GM23248 (cell line): Measurements from ENCODE around the gene OSBPL7.

ENCODE experiments used
- EZH2 ChIP-seq: fragments of 200-600 bp; sonication (generic); IDR thresholded peaks from 2 replicates; pipeline ENCODE4 v1.6.1; 2018; ENCODE audit warnings: antibody characterized with exemption, mild to moderate bottlenecking; ENCODE audit not compliant: insufficient read depth, poor library complexity, severe bottlenecking
- EZH2phosphoT487 ChIP-seq: fragments of 200-600 bp; sonication (generic); IDR thresholded peaks from 2 replicates; pipeline ENCODE4 v1.6.1; 2018; ENCODE audit warnings: antibody characterized with exemption, moderate library complexity, mild to moderate bottlenecking, low read depth; ENCODE audit not compliant: insufficient read depth

GRCh38 chr17:47831934-47832327 is 10.3 kb upstream of the OSBPL7 start:
- no peak for TF ChIP-seq EZH2
- TF ChIP-seq EZH2phosphoT487: no peak
